PC-3 (cell line): ENCODE results near the gene USP2. TPM values are rescaled to one million over a fixed set of nuclear protein-coding genes. Genes with fewer than 3 reads are reported as not detected.

ENCODE experiments used
- ATAC-seq: fragments of 200-7000 bp; cut with Tn5 transposase; 2 replicates; pipeline ENCODE4 v1.9.1; 2020; ENCODE audit warnings: mild to moderate bottlenecking, moderate library complexity
- BruUV-seq: library from RNA; stranded (reverse); fragments of 400-500 nt; replicated peaks from 2 replicates; lab custom pipeline; 2021; lab: Mats Ljungman, UMichigan
- CTCF ChIA-PET: fragments of 300-600 bp; sonication (Branson Sonifier 250); formaldehyde crosslinking; loops from one replicate; lab custom pipeline; 2022; ENCODE audit warnings: antibody characterized with exemption; lab: Charles Lee
- POLR2A ChIA-PET: fragments of 300-600 bp; sonication (Branson Sonifier 250); formaldehyde crosslinking; loops from one replicate; lab custom pipeline; 2022; ENCODE audit warnings: antibody characterized with exemption; ENCODE audit not compliant: unreplicated experiment; lab: Charles Lee
- DNase-seq: peaks from one replicate; pipeline ENCODE4 v3.0.0-alpha.2; 2015
- H2AFZ ChIP-seq: fragments of 300-600 bp; sonication (generic); 2 replicates; pipeline ENCODE4 v1.6.0; 2016; ENCODE audit warnings: antibody characterized with exemption, low read length
- H3F3A ChIP-seq: fragments of 300-600 bp; sonication (generic); one replicate; pipeline ENCODE4 v1.6.0; 2017; ENCODE audit warnings: antibody characterized with exemption, low read length, control low read depth, mild to moderate bottlenecking; ENCODE audit not compliant: unreplicated experiment
- H3K27ac ChIP-seq: fragments of 300-600 bp; sonication (generic); 2 replicates; pipeline ENCODE4 v1.5.1; 2016; ENCODE audit warnings: mild to moderate bottlenecking, low read length
- H3K27me3 ChIP-seq: fragments of 300-600 bp; sonication (generic); 2 replicates; pipeline ENCODE4 v1.6.1; 2016; ENCODE audit warnings: low read length, mixed read lengths
- H3K36me3 ChIP-seq: fragments of 300-600 bp; sonication (generic); 2 replicates; pipeline ENCODE4 v1.6.1; 2016; ENCODE audit warnings: low read depth, mixed run types, low read length, mixed read lengths
- H3K4me1 ChIP-seq: fragments of 300-600 bp; sonication (generic); 2 replicates; pipeline ENCODE4 v1.5.1; 2016; ENCODE audit warnings: low read length; ENCODE audit not compliant: insufficient read depth
- H3K4me2 ChIP-seq: fragments of 300-600 bp; sonication (generic); 2 replicates; pipeline ENCODE4 v1.6.0; 2016; ENCODE audit warnings: low read length
- H3K4me3 ChIP-seq: fragments of 300-600 bp; sonication (generic); 2 replicates; pipeline ENCODE4 v1.5.1; 2016; ENCODE audit warnings: mild to moderate bottlenecking, low read length, mixed read lengths
- H3K79me2 ChIP-seq: fragments of 300-600 bp; sonication (generic); 2 replicates; pipeline ENCODE4 v1.6.1; 2017; ENCODE audit warnings: low read length, mixed read lengths
- H3K9ac ChIP-seq: fragments of 300-600 bp; sonication (generic); 2 replicates; pipeline ENCODE4 v1.6.0; 2016; ENCODE audit warnings: mild to moderate bottlenecking, low read length
- H3K9me2 ChIP-seq: fragments of 300-600 bp; sonication (generic); replicated peaks from 2 replicates; pipeline ENCODE4 v1.6.1; 2016; ENCODE audit warnings: mixed run types, low read length, mixed read lengths
- H3K9me3 ChIP-seq: fragments of 300-600 bp; sonication (generic); 2 replicates; pipeline ENCODE4 v1.6.1; 2016; ENCODE audit warnings: low read length, mixed read lengths
- H4K20me1 ChIP-seq: fragments of 300-600 bp; sonication (generic); 2 replicates; pipeline ENCODE4 v1.6.1; 2016; ENCODE audit warnings: low read length, mixed read lengths
- CTCF ChIP-seq: fragments of 300-600 bp; sonication (generic); conservative IDR thresholded peaks from 2 replicates; pipeline ENCODE4 v1.5.1; 2017; ENCODE audit warnings: antibody characterized with exemption, low read depth, mild to moderate bottlenecking, low read length
- EZH2 ChIP-seq: fragments of 300-600 bp; sonication (generic); IDR thresholded peaks from one replicate; pipeline ENCODE4 v1.6.1; 2017; ENCODE audit warnings: antibody characterized with exemption, mild to moderate bottlenecking, low read length; ENCODE audit not compliant: unreplicated experiment
- EZH2phosphoT487 ChIP-seq: fragments of 300-600 bp; sonication (generic); IDR thresholded peaks from 2 replicates; pipeline ENCODE4 v1.6.1; 2018; ENCODE audit warnings: mild to moderate bottlenecking, antibody characterized with exemption, low read length, borderline replicate concordance
- intact Hi-C: fragments of 100-400 bp; cut with micrococcal nuclease; formaldehyde crosslinking; loops from 2 replicates; pipeline ENCODE4 v1.9.0; 2023
- total RNA-seq: library from RNA; depleted of rRNA; stranded (reverse); fragments of >200 nt; gene quantifications from 2 replicates; pipeline ENCODE4 v1.2.3, GENCODE V29; 2014

The USP2 gene
- total RNA-seq, 1 experiment from 2014 or later: 1.8 TPM

DNA sequence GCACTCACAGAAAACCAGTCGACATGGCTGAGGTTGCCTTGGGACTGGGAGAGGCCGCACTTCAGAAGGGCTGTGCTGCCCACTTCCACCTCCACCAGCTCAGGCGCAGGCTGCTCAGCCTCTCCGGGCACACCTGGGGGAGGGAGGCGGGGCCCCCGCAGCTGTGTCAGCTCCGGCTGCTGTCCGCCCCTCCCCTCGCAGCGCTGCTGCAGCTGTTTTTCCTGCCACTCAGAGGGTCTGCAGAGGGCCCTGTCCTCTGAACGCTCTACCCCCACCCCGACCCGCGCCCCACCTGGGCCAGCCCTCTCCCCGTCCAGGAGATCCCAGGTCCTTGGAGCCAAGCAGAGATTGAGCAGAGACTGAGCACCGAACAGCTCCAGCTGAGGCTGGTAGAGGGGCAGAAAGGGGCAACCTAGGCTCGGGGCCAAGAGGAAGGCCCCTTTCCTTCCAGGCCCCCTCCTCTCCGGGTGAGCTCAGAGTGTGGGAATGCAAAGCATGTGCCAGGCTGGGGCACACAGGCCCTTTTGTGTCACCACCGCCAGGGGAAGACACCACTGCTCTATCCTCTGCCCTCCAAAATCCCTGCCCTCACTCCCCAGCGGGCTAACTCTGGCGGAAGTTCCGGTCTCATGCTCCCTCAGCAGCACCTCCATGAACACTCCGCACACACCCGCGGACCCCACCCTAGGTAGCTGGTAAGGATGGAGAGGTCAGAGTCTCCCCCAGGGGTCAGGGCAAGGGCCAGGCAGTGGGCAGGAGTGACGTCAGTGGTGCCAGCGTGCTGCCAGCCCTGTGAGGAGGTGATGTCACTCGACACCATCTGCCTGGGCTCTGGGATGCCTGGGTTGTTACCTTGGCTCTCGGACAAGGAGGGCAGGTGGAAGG, 66.1 kb downstream of the USP2 start:
- TF ChIP-seq EZH2 (no peak), CTCF (peak; percentile 44)
- Histone ChIP-seq H3F3A (no peaks in the 10 kb centered on the region), H3K4me1 (peaks cover 36% of the 10 kb centered on the region), H3K9me2 (no peaks in the 10 kb centered on the region), H3K36me3 (peaks cover 33% of the 10 kb centered on the region), H3K27me3 (no peaks in the 10 kb centered on the region), H3K9ac (peak overlapping the region; percentile 63), H4K20me1 (0 out of 2 replicates have a peak, but pooled peaks cover 5% of the 10 kb centered on the region), H3K79me2 (peaks cover 29% of the 10 kb centered on the region), H3K4me2 (peak overlapping the region; percentile 94), H2AFZ (peak overlapping the region; percentile 71), H3K9me3 (no peaks in the 10 kb centered on the region), H3K27ac (peak overlapping the region; percentile 53), H3K4me3 (peak overlapping the region; percentile 92)
- ChIA-PET CTCF (interaction anchor here (0.6 to 1.3 kb wide), 4 partner anchors 23 to 257 kb away, joined by 3 to 6 read pairs (median 3); partner anchors contain the start of genes CBL and NLRX1), POLR2A (interaction anchor here (0.5 kb wide), 1 partner anchor 959 kb away, joined by 3 read pairs; no protein-coding TSS in a partner anchor)
- intact Hi-C loops: no loop called here
- BruUV-seq: no TSS peak
- DNase-seq: peak; percentile 84
- ATAC-seq: peak; percentile 67

- H3K9me3 ChIP-seq: no peaks in the 10 kb centered on the region
- CTCF ChIA-PET: interaction anchor here (0.6 to 1.3 kb wide), 4 partner anchors 24 to 258 kb away, joined by 3 to 6 read pairs (median 3); partner anchors contain the start of genes CBL and NLRX1
- H3K79me2 ChIP-seq: peaks cover 29% of the 10 kb centered on the region
- peak overlapping the region; percentile 63; the same call in 1 of the 2 replicates for H3K9ac ChIP-seq
- DNase-seq (no peak), ATAC-seq (no peak)
- H2AFZ ChIP-seq: no peak overlapping the region
- peaks cover 39% of the 10 kb centered on the region for H3K36me3 ChIP-seq
- H3K27me3 ChIP-seq: no peaks in the 10 kb centered on the region
- no TSS peak for BruUV-seq
- no peaks in the 10 kb centered on the region for H3K9me2 ChIP-seq
- no peaks in the 10 kb centered on the region for H3F3A ChIP-seq
- peak overlapping the region; percentile 94 for H3K4me2 ChIP-seq
- POLR2A ChIA-PET: interaction anchor here (0.5 kb wide), 1 partner anchor 960 kb away, joined by 3 read pairs; no protein-coding TSS in a partner anchor
- peak overlapping the region; percentile 92 for H3K4me3 ChIP-seq
- H4K20me1 ChIP-seq: 0 out of 2 replicates have a peak, but pooled peaks cover 5% of the 10 kb centered on the region
- peaks cover 36% of the 10 kb centered on the region for H3K4me1 ChIP-seq
- TF ChIP-seq EZH2: no peak
- TF ChIP-seq EZH2phosphoT487: no peak
- no peak for TF ChIP-seq CTCF
- intact Hi-C loops: no loop called here
- peak overlapping the region; percentile 53 for H3K27ac ChIP-seq
Measured at GRCh38 chr11:119314726-119315125, 66.8 kb downstream of the USP2 start.
